Activated naive CD4-positive, alpha-beta T cell treated with anti-CD3 and anti-CD28 coated beads, Interleukin-2, amount 50 U/mL, for 16 hours (primary cell): ENCODE data around the gene LTB4R.
"Not testable (repeated sequence)": the region's sequence is repeated elsewhere in the genome, so short reads cannot be mapped to it uniquely, and the experiment has no call there.

Experiments
- DNase-seq: peaks from one replicate; pipeline ENCODE4 v3.0.0-alpha.2; 2020

Gene LTB4R

DNA sequence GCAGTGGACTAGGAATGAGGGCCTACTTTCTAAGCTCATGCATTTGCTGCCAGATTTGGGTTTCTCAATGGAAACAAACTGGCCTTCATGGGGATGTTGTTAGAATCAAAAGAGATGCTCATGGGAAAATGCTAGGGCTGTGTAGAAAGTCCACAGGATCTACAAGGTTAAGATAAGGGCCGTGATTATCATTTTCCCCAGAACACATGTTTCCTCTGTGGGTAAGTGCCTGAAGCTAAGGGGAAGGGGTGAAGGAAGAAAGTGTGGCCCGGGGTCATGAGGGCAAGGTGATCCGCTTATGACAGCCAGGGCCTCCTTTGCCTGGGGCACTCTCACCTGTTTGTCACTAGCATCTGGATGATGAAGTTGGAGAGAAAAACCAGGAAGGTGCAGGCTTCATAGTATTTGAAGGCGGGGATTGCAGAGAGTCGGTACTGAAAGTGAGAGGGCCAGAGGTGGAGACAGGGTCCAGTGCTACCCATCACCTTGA is 13.8 kb downstream of the LTB4R start:
- DNase-seq = no peak

DNA sequence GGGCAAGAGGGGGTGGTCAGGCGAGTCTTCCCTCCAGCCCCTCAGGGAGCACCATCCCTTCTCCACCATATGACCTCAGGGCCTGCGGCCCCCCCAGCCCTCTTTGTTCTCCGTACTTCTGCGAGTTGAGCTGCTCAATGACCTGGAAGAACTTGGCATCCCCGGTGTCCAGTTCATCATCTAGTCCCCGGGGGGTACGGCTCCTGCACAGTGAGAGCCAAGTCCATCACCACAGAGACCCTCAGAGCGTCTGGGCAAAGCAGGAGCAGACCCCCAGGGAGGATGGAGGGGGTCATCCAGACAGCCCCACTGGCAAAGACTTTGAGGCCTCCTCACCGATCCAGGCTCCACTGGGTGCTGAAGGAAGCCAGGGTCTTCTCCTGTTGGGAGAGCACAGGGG is 14.7 kb downstream of the LTB4R start:
- no peak for DNase-seq

DNA sequence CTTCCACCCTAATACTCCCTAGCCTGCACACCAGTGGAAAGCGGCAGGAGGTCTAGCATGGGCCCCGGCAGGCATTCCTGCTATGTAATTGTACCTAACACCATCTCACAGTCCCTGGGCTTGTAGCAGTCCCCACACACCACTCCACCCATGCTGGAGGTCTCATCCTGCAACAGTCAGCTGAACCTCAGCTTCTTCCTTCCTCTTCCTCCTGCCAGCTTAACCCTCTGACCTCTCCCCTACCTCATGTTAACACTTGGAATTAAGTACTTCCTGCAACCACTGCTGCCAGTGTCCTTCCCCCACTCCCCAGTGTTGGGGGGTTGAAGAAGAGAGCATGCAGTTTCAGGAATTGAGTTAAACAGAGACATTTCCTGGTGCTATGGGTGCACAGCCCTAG is 16.0 kb downstream of the LTB4R start:
- DNase-seq = no peak

DNA sequence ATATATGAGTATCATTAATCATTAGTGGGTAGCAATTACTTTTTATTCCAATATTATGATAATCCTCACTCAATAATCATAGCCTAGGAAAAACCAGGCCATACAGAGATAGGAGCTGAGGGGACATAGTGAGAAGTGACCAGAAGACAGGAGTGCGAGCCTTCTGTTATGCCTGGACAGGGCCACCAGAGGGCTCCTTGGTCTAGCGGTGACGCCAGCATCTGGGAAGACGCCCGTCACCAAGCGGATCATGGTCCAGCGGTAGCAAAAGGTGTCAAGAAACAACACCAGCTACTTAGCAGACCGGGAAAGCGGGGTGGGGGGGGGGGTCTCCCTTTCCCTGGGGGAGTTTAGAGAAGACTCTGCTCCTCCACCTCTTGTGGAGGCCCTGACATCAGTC is 16.6 kb downstream of the LTB4R start:
- not testable (repeated sequence) for DNase-seq

DNA sequence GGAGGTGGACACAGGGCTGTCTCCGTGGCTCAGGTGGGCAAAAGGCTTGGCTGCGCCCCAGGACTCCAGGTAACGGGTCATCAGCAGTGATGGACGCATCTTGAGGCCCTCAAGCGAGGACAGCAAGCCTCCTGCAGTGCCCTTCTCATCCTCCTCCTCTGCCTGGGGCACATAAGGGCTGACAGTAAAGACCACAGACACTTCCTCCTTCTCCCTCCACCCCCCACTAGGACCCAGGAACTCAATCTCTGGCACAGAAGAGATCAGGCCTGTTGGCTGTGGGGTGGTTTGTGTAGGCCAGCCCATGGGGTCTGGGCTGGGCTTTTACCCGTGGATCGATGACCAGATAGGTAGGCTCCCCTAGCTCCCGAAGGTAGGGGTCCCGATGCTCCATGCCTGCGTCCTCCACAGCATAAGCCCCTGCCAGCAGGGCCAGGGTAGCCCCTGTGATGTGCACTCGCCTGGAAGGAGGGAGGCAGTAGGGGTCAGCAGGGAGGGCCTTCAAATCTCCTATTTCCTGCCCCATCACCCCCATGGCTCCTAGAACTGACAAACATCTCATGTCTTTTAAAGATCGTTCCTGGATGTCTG is 17.9 kb downstream of the LTB4R start:
- DNase-seq = no peak

DNA sequence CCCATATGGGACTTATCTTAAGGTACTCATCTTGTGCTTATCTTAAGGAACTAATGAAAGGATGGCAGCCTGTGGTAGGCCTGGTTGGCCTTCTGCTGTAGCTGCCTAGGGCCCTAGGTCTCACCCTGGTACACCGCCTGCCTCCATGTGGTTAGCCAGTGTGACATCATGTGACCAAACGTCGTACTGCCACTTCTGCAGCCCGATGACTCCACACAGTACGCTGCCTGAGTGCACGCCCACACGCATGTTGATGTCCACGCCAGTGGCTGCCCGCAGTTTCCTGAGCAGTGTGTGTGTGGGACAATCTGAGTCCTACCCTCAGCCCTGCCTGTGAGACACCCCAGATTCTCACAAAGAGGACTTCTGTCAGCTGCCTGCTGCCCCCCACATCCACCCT is 18.4 kb downstream of the LTB4R start:
- no peak for DNase-seq

DNA sequence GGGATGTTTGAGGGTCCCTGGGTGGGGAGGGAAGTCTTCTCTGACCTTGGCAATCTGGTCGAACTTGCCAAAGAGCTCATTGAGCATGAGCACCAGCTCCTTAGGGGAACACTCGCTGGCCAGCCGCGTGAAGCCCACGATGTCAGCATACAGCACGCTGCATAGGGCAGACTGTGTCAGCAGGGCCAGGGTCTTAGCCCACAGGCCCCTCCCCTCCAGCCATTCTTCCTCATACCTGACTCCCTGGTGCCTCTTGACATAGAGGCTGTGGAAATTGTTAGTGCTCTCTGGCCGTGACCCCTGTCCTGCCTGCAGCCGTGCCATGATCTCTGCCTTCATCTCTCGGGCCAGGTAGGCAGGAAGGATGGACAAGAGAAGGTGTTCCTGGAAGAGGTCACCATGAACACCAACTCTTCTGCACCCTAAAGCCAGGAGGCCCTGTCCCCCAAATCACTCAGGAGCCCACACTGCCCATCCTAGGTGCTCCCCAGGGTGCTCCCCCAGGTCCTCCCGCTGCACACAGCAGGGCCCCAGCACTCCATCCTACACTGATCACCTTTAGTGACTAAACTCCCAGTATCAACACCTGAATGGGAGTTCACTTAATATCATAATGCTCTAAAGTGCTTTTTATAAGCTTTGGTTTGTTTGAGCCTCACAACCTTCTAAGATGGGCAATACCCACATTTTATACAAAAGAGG is 19.8 kb downstream of the LTB4R start:
- no peak for DNase-seq

DNA sequence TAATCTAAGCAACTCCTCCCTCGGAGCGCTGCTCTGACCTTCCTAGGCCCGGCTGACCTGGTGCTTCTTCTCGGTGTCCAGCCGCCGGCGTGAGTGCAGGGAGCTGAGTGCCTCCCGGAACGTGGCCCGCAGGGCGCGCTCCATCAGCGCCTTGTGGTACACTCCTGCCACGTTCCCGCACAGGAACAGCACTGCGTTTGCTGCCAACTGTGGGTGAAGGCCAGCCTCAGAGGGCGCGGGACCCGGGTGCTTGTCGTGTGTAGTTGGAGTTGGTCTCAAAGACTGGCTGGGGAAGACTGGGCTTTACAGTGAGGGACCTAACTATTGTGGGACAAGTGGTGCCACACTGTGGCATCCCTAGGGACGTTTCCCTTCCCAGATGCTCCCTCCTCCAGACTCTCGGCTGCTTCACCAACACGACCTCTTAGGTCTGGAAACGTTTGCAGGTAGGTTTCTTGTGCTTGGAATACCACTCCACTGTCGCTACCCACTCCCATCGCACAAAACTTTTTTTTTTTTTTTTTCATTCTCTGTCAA is 20.5 kb downstream of the LTB4R start:
- no peak for DNase-seq

DNA sequence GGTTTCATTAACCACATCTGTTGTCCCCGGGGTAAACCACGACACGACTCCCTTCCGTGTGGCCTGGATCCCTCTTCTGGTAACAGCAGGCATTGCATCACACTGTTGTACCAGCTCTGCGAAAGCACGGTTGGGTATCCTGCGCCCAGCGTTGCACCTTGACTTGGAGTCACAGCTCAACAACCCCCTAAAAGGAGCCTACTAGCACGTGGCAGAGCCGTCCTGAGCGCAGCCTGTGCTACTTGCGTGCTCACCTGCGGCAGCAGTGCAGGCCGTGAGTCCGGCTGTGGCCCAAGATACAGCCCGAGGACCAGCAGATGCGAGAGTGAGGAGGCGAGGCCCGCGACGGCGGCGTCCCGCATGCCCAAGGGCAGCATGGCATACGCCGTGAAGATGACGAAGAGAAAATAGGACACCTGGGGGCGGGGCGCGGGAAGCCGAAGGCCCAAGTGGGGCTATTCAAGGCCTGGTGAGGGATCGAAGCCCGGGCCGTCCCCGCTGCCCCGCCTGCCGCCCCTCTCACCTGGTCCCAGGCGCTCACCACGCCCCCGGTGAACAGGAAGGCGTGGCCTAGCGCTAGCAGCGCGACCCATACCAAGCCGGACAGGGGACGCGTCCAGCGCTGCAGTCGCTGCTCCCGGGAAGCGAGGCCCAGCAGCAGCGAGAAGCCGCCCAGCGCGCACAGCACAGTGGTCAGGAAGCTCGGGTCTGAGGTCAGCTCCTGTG is 21.1 kb downstream of the LTB4R start:
- DNase-seq = peak; percentile 84

DNA sequence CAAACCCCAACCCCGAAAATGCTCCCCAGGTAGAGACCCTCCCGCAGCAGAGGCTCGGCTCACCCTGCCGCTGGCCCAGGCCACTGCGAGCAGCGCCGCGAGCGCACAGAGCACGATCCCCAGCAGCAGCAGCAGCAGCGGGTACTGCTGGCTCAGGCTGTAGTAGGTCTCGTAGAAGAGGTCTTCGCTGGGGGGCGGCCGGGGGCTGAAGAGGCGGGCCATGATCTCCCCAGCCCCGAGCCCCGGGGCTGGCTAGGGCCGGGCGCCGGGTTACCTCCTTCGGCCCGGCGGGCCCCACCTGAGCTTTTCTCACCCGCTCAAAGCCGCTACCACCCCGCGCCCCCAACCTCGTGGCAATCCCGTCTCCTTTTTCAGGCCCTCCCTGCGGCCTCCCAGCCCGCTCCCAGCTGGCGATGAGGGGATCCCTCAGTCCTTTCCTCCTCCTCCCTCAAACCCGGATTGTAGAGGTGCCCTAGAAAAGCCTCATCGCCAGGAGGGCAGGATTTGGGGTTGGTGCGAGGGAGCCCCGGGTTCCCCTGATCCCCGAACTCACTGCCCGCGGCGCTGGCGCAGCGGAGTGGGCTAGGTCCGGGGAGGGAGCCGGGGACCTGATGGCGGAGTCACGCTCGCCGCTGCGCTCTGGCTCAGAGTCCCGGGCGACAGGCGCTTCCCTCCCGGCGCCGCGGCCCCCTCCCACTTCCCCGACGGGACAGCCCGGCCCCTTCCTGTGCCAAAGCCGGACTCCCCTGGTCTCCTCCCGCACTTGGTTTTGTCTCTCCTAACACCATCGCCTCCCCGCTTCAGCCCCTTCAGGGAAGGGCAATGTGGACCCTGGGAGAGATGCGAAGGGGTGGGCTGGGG is 23.4 kb downstream of the LTB4R start, which contains the start of gene ADCY4:
Gene ADCY4 (minus strand): TSS at position 641 of the 861 bp plus-strand sequence. CDS start 419 bp downstream, at position 222.
- peak; percentile 46 for DNase-seq

DNA sequence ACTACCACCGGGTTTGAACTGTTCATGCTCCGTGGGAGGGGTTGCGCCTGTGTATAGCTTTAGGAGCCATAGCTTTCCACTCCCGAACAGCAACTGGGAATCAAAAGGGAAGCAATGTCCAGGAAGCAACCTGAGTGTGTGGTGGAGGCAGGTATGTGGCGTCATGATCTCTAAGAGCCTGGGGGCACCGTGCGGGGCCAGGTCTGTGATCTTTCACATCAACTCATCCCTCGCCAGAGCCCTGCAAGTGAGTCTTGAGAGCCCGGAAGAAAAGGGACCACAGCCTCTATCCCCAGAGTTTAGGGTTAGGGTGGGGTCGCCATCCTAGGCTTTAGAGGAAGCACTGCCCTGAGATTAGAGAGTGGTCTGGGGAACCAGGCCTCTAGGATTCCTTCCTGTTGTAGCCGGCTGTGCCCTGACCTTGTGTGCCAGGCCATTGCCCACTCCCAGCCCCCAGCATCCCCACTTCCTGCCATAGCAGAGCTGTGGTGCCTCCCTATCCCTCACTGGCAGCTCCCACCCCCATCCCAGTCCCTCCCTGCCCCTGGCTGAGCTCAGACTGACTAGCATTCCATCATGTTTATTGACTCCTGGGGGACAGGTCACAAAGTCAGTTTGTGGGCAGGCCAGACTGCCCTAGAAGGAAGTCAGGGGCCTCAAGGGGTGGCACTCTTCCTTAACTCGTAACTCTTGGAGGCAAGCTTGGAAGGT is 24.3 kb downstream of the LTB4R start:
- no peak for DNase-seq

DNA sequence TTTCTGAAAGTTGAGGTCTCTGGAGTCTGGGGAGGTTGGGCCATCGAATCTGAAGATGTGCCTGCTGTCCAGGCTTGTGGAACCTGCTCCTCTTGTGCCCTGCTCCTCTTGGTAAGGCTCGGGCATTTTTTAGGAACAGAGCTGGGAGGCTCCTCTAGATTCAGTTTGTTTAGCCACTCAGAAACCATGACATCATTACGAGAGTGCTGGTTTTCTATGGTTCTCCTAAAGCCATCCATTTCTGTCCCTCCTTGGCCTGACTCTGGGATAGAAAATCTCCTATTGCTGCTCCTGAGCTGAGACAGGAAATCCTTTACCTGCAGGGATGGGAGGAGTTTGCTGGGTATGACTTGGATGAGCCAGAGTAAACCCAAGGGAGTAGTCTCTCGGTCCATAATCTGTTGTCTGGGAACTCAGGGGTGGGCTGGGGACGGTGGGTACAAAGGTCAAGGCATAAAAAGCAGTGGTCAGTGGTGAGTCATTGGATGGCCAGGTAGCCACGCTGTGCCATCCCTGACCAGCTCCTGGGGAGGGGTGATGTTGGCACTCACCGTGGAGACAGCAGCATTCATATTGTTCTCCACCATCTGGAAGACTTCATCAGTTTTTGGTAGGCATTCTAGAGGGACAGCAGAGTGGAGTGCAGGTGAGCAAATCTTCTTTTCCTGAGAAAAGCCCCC is 26.0 kb downstream of the LTB4R start:
- no peak for DNase-seq

DNA sequence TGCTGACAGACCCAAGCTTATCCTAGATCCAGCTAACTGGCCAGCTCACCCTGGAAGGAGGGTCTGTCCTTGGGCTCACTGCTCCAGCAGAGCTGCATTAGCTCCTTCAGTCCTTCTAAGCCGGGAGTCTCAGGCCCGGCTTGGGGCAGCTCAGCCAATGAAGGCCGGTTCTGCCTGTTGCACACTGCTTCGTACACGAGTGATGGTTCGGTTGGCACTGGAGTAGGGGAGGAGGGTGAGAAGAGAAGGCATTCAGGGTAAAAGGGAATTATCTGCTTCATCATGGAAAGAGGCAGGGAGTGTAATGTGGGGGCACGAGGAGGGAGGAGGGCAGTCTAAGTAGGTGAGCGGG is 26.5 kb downstream of the LTB4R start:
- no peak for DNase-seq

DNA sequence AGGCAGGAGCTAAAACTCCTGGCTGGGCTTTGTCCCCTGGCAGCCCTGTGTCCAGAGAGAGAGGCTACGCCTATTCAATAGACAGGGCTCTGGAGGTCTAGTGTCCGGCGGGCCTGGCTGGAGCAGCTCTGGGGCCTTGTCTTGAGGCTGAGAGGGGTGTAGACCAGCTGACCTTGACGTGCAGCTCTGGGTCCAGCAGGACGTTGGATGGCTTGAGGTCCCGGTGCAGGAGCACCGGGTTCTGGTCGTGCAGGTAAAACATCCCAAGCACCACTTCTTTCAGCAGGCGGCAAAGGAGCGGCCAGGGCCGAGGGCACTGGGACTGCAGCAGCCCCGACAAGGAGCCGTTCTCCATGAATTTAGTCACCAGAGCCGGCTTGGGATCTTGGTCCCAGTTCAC is 27.5 kb downstream of the LTB4R start:
- DNase-seq = no peak

DNA sequence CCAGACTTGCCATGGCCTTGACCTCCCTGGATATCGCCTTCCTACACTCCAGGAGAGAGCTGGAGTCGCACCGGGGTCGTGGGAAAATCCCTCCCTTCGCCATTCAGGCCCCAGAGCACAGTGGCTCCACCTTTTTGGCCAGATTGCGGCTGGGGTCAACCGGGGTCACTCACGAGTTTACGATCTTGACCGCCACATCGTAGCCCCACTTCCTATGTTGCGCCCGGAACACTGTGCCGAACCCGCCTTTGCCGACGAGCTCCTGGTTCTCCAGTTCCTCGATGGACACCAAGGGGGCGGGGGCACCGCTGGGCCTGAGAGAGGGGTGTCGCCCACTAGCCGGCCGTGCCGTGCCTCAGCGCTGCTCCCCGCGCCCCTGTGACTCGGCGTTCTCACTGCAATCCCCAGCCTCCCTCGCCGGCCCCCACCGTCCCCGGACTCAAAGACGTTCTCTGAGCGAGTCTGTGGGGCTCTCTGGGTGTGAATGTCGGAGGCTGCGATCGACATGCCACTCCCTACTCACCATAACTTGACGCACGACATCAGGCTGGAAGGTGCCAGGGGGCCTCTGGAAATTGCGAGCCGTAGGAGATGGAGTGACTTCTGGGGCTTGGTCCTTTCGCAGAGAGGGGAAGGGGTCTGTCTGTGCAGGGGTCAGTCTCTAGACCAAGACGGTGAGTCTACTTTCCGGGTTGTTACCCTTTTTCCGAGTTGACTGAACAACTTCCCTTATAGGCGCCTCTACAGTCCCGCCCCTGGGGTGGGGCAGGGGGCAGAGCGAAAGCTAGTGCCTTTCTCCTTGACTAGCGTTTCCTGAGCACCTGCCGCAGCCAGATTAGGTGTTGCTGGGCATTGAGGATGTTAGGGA is 28.2 kb downstream of the LTB4R start, which contains the start of gene RIPK3:
Gene RIPK3 (minus strand): TSS at position 708 of the 868 bp plus-strand sequence. CDS start 165 bp downstream, at position 543.
- peak; percentile 72 for DNase-seq

DNA sequence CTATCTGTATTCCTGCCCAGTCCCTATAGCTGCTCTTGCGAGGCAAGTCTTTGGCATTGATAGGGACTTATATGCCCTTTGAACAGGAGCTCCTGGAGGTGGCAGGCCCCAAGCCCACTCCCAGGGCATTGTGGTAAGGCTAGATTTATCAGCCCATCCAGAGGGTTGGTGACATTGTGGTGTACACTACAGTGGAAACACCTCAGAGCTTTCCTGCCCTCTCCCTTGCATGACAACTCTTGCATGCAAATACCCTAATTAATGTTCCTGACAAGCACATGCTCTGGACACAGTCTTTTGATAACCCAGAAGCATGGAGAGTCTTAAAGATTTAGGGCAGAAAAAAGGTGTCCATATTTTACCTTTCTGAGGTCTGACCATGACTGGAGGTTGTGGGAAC is 29.3 kb downstream of the LTB4R start:
- no peak for DNase-seq

DNA sequence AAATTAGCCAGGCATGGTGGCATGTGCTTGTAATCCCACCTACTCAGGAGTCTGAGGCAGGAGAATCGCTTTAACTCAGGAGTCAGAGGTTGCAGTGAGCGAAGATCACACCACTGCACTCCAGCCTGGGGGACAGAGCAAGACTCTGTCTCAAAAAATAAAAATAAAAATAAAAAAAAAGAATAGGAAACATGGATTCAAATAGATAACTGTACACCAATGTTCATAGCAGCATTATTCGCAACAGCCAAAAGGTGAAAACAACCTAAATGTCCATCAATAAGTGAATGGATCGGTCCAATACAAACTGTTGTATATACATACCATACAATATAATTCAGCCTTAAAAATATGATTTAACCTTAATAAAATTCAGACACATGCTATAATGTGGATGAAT is 31.6 kb downstream of the LTB4R start:
- no peak for DNase-seq

DNA sequence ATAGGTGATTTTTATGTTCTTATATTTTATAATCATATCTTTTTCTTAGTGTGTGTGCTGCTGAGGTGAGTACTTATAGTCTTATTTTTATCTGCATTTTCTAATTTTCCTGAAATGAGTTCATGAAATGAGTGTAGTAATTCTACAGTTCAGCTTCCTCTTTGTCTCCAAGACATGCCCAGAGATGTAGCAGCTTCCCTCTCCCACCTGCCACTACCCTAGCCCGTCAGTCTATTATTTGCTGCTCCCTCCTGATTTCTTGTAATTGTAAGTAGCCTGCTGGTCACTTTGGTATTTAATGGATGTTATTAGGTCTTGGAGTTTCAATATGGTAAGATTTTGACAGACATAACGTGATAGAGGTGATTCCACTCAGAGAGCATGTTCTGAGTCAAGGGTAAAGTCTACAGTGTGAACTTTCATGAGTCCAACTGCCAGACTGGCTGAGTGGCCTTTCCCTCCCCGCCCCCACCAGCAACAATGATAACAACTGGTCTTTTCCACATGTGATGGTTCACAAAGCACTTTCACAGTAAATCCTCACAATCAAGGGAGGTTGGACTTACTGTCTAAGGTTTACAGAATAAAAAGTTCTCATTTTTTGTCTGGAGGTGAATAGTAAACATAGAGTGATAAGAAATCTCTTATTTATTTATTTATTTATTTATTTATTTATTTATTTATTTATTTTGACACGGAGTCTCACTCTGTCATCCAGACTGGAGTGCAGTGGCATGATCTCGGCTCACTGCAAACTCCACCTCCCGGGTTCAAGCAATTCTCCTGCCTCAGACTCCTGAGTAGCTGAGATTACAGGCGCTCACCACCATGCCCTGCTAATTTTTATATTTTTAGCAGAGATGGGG is 32.7 kb downstream of the LTB4R start:
- no peak for DNase-seq

DNA sequence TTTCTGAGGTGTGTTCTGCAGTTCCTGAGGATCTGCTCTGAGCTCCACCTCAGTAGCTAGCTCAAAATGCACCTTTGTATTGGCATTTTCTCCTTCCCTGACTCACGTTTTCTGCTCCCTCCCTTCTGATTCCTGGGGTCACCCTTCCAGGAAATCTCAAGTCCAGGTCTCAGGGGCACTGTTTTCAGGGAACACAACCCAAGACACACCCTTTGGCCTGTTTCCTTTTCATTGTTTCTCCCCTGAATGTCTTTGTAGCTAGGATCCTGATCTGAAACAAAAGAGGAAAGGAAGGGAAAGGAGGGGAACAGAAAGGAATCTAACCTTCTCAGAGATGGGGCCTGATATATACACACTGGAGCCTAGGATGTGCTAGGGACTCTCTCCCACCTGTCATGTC is 35.8 kb downstream of the LTB4R start:
- DNase-seq = no peak
